Thyroid gland (tissue), 4 donors: Measurements from ENCODE around the gene NCK1. TPM values are rescaled to one million over a fixed set of nuclear protein-coding genes. Genes with fewer than 3 reads are reported as not detected.
"Not testable (repeated sequence)": the region's sequence is repeated elsewhere in the genome, so short reads cannot be mapped to it uniquely, and the experiment has no call there.

Experiments
- DNase-seq, 2 donors: peaks; one replicate each; pipeline ENCODE4 v3.0.0-alpha.2; 2019
- H3K27ac ChIP-seq, 3 donors: fragments of 200-600 bp; sonication (generic); 1 replicate in 2 of 3; 2 replicates in 1 of 3; pipeline ENCODE4 v1.5.1; 2016 to 2019; ENCODE audit warnings: mild to moderate bottlenecking in 1 of 3, moderate library complexity in 1 of 3
- H3K27me3 ChIP-seq: fragments of 200-600 bp; sonication (generic); one replicate; pipeline ENCODE4 v1.5.1; 2019
- H3K36me3 ChIP-seq, 2 donors: fragments of 200-600 bp; sonication (generic); one replicate each; pipeline ENCODE4 v1.5.1; 2016 to 2019
- H3K4me1 ChIP-seq, 2 donors: fragments of 200-600 bp; sonication (generic); one replicate each; pipeline ENCODE4 v1.5.1; 2017 to 2019
- H3K4me3 ChIP-seq, 3 donors: fragments of 200-600 bp; sonication (generic); replicated peaks in 1 of 3; 1 replicate in 2 of 3; 2 replicates in 1 of 3; pipeline ENCODE4 v1.5.1; 2016; ENCODE audit warnings: mild to moderate bottlenecking in 1 of 3
- H3K9me3 ChIP-seq: fragments of 200-600 bp; sonication (generic); one replicate; pipeline ENCODE4 v1.5.1; 2017
- CTCF ChIP-seq, 6 experiments: fragments of 200-600 bp in 3 of 6; fragments of 450-650 bp in 3 of 6; sonication (generic) in 3 of 6; IDR thresholded peaks; one replicate each; pipeline ENCODE4 v1.5.1; 2016 to 2019; ENCODE audit warnings: antibody characterized with exemption in 6 of 6, mild to moderate bottlenecking in 2 of 6, inconsistent platforms in 1 of 6, moderate library complexity in 1 of 6
- POLR2A ChIP-seq, 2 donors: fragments of 450-650 bp; IDR thresholded peaks; one replicate each; pipeline ENCODE4 v1.6.1; 2017; ENCODE audit warnings: antibody characterized with exemption in 2 of 2, mild to moderate bottlenecking in 2 of 2, moderate library complexity in 1 of 2
- WGBS, 2 donors: methylation state at CpG; one replicate each; pipeline ENCODE4 v1.1.5; 2017; 5-methylcytosine and 5-hydroxymethylcytosine counted together
- intact Hi-C: fragments of 100-400 bp; cut with DNase I; formaldehyde crosslinking; loops from one replicate; pipeline ENCODE4 v1.15.1; 2023
- total RNA-seq, 4 donors: library from RNA; depleted of rRNA; stranded (reverse); fragments of >200 nt; gene quantifications; one replicate each; pipeline ENCODE4 v1.2.3, GENCODE V29; 2016

The NCK1 gene
- total RNA-seq, 4 donors from 2014 or later, result 46.1 to 64.4 (median 47.0) TPM

- Histone ChIP-seq H3K9me3 (no peaks in the 10 kb centered on the region), H3K36me3 (no peaks in the 10 kb centered on the region), H3K27ac (no peak overlapping the region), H3K4me1 (peaks cover 5 to 6% of the 10 kb centered on the region in 2 donors), H3K4me3 (no peak overlapping the region), H3K27me3 (no peaks in the 10 kb centered on the region)
- TF ChIP-seq POLR2A (IDR thresholded peaks at IDR 0.05) (no peak), CTCF (IDR thresholded peaks at IDR 0.05) (no peak)
- intact Hi-C loops, result no loop called here
- 49 to 50% methylated on average over 2 of the region's 2 CpGs for WGBS, 2 donors
- DNase-seq, result no peak
Measured at GRCh38 chr3:136891934-136892855, 30.2 kb downstream of the NCK1 start.

GRCh38 chr3:136893848-136894443 is 31.9 kb downstream of the NCK1 start:
- H3K9me3 ChIP-seq, result no peaks in the 10 kb centered on the region
- no peak overlapping the region for H3K4me3 ChIP-seq
- H3K27me3 ChIP-seq, result no peaks in the 10 kb centered on the region
- no peak for DNase-seq
- no peak overlapping the region for H3K27ac ChIP-seq
- H3K36me3 ChIP-seq, result no peaks in the 10 kb centered on the region
- 66 to 68% methylated on average over 5 of the region's 5 CpGs for WGBS, 2 donors
- peaks cover 5 to 11% of the 10 kb centered on the region in 2 donors for H3K4me1 ChIP-seq
- intact Hi-C loops, result no loop called here
- TF ChIP-seq POLR2A (IDR thresholded peaks at IDR 0.05) (no peak), CTCF (IDR thresholded peaks at IDR 0.05) (no peak)

GRCh38 chr3:136897171-136897570 is 35.2 kb downstream of the NCK1 start:
- H3K36me3 ChIP-seq, H3K27ac ChIP-seq, H3K9me3 ChIP-seq, H3K4me3 ChIP-seq, DNase-seq, intact Hi-C loops, H3K27me3 ChIP-seq: not testable (repeated sequence)
- 88 to 94% methylated on average over 1 of the region's 1 CpG for WGBS, 2 donors
- peaks cover 5 to 11% of the 10 kb centered on the region in 2 donors for H3K4me1 ChIP-seq

- Histone ChIP-seq H3K4me1 (peaks cover 5% of the 10 kb centered on the region in 2 donors), H3K36me3 (no peaks in the 10 kb centered on the region), H3K9me3 (no peaks in the 10 kb centered on the region), H3K4me3 (no peak overlapping the region), H3K27ac (no peak overlapping the region), H3K27me3 (no peaks in the 10 kb centered on the region)
- 73 to 79% methylated on average over 4 of the region's 4 CpGs for WGBS, 2 donors
- no peak for TF ChIP-seq POLR2A (IDR thresholded peaks at IDR 0.05)
- no peak for TF ChIP-seq CTCF (IDR thresholded peaks at IDR 0.05)
- intact Hi-C loops, result no loop called here
- no peak for DNase-seq
Measured at GRCh38 chr3:136898549-136898948, 36.5 kb downstream of the NCK1 start.

- Histone ChIP-seq H3K9me3 (no peaks in the 10 kb centered on the region), H3K36me3 (no peaks in the 10 kb centered on the region), H3K4me1 (peaks cover 2 to 5% of the 10 kb centered on the region in 2 donors), H3K27ac (no peak overlapping the region), H3K4me3 (no peak overlapping the region), H3K27me3 (no peaks in the 10 kb centered on the region)
- no peak for TF ChIP-seq POLR2A (IDR thresholded peaks at IDR 0.05)
- TF ChIP-seq CTCF (IDR thresholded peaks at IDR 0.05), result no peak
- no peak for DNase-seq
- WGBS, 2 donors, result 94 to 95% methylated on average over 2 of the region's 2 CpGs
- intact Hi-C loops, result no loop called here
Measured at GRCh38 chr3:136898954-136899353, 36.9 kb downstream of the NCK1 start.
